NCI-H526 treated with DMSO at 0.1 percent for 48 hours (cell line): Measurements from ENCODE around the gene TTC9.

ENCODE experiments used
- DNase-seq: peaks from one replicate; lab custom pipeline; 2025; lab: John Stamatoyannopoulos, UW

TTC9 gene

DNA sequence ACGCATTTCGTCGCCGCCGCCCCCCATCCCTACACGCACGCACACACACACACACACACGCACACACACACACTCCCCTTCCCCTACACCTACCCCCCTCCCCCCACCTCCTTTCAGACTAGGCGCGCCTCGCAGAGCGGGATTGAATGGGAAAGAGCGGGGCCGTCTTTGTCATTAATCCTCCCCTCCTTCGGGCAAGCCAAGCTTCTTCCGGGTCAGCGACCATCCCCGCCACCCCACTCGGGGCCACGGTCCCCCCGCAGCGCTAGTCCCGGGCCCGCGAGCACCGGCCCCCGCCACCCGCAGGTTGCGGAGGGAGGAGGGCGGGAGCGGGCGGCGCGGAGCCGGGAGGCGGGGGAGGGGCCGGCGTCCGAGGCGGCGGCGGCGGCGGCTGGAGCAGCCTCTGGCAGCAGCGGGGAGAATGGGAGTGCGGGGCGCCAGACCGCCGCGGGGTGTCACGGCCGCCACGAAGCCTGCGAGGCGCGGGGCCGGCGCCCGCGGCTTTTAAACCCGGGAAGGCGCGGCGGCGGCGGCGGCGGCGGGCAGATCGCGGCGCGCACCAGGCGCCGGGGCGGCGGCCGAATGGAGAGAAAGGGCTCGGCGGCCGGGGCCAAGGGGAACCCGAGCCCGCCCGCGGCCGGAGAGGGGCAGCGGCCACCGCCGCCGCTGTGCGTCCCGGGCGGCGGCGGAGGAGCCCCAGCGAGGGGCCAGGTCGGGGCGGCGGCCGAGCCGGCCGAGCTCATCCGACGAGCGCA, at the start of gene TTC9:
Gene TTC9 (plus strand): TSS at position 369 of the 755 bp plus-strand sequence. CDS start 214 bp downstream, at position 583.
- DNase-seq, result no peak

DNA sequence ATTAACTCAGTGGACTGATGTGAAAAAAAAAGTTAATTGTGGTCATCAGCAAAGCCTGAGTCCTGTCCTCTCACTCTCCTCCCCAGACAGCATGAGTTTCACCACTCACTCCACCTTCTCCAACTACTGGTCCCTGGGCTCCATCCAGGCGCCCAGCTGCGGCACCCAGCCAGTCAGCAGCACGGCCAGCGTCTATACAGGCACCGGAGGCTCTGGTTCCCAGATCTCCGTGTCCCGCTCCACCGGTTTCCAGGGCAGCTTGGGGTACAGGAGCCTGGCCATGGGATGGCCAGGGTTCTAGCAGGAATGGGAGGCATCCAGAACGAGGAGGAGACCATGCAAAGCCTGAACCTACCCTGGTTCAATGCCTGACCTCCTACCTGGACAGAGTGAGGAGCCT, 47.3 kb upstream of the TTC9 start:
- no peak for DNase-seq

DNA sequence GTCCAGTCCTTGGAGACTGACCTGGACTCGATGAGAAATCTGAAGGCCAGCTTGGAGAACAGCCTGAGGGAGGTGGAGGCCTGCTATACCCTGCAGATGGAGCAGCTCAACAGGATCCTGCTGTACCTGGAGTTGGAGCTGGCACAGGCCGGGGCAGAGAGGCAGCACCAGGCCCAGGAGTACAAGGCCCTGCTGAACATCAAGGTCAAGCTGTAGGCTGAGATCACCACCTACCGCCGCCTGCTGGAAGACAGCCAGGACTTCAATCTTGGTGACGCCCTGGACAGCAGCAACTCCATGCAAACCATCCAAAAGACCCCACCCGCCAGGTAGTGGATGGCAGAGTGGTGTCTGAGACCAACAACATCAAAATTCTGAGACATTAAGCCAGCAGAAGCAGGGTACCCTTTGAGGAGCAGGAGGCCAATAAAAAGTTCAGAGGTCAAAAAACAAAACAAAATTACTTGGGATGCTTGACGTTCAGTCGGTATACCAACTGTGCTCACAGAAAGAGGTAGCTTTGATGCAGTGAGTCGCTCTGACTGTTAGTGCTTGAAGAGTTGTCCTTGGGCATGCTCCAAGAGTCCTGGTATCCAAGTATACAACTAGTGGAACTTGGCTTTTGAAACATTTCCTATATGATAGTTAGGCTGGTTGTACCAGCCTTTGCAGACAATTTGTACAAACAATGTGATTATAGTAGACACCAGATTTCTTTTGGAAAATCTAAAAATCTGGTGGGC, 46.1 kb upstream of the TTC9 start:
- no peak for DNase-seq

DNA sequence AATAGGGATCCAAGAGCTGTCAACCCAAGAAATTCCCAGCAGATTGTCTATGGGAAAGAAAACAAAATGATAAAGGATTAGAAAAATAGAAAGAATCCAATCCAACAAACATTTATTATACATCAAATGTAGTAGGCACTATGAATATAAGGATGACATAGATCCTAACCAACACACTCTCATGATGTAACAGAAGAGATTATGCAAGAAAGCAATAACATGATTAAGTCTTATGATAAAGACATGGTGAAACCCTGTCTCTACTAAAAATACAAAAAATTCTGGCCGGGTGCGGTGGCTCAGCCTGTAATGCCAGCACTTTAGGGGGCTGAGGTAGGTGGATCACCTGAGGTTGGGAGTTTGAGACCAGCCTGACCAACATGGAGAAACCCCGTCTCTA, 44.0 kb upstream of the TTC9 start:
- no peak for DNase-seq

DNA sequence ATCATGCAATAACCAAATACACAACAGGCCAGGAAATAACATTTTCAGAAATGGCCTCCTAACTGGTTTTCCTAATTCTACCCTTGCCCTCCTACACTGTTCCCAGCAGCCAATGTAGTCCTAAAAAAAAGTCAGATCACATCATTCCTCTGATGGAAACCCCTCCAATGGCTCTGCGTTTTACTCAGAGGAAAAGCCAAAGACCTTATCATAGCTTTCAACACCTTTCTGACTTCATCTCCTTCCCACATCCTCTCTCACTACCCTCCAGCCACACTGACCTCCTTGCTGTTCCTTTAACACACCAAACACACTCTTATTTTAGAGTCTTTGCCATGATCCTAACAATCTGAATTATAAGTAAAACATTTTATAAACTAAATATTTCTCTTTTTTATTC, 42.4 kb upstream of the TTC9 start:
- no peak for DNase-seq

DNA sequence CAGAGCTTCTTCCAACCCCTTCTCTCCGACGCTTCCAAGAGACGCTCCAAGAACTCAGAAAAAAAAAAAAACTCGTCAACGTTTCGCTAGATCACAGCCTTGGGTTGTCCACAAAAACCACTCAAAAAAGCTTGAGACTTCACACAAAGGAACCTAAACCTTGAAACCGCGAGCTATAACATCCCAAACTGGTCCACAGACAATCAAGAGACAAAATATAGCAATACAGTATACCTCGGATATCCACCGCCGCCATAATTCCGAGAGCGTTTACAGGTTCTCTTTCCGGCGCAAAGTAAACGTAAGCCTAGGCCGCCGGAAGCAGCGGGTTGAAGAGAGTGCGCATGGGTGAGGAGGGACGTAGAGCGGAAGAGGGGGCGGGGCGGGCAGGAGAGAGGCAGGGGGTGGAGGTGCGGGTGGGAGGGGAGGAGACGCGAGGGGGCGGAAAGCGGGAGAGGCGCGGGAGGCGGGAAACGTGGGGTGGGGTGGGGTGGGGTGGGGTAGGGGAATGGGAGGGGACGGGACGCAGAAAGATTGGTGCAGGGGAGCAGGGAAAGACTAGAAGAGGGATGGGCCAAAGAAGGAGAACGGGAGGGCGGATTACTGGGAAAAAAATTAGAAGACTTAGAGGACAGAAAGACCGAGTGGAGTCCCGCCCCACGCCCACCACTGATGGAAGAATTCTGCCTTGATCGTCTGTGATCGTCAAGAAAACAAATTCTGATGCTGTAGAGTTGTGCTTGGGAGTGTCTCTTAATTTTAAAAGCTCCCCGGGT, 41.1 kb upstream of the TTC9 start, which contains the start of gene MED6:
Gene MED6 (minus strand): TSS at position 274 of the 776 bp plus-strand sequence. CDS start 18 bp downstream, at position 256.
- DNase-seq, result peak; percentile 85

DNA sequence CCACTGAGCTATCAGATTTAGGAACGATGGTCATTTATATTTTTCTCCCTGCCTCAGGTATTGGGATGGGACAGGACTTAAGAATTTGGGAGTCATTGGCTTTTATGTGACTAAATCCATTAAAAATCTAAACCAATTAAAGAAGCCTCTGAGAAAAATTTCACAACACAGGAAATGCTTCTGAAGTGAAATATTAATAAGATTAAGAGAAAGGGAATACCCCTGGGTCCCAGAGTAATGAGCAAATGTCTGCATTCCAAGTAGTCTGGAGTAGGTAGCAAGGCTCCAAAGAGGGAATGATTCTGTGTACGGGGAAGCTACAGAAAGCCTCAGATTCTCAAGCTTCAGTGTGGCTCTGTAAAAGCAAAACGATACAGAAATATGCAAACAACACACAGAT, 40.6 kb upstream of the TTC9 start:
- no peak for DNase-seq

DNA sequence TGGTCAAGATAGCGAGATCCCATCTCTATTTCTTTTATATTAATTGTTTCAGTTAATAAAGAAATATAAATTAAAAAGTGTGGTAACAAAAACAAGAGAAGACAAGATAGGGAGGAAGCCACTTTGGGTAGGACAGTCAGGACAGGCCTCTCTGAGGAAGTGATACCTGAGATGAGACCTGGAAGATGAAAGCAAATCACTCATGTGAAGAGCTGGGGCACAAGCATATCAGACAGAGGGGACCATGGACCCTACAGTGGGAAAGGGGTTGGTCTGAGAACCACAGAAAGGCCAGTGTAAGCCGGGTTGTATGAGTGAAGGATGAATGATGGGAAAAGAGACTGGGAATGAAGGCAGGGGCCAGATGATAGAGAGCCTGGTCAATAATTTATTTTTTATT, 39.5 kb upstream of the TTC9 start:
- DNase-seq, result no peak

DNA sequence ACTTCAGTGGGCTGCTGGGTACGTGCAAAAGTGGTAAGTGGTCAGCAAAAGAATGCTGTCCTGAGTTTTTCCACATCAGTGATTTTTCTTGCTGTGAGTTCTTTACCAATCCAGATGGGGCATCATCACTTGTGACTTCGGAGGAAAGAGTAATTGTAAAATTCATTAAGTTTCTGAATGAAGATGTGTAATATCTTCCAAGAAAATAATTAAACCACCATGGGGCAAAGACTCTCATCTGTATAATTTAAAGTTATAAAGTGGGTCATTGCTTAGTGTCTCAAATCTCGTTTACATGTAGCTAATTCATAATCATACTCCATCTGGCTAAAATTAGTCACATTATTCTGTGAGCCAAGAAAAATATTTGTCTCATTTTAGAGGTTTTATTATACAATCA, 30.5 kb upstream of the TTC9 start:
- DNase-seq, result no peak

DNA sequence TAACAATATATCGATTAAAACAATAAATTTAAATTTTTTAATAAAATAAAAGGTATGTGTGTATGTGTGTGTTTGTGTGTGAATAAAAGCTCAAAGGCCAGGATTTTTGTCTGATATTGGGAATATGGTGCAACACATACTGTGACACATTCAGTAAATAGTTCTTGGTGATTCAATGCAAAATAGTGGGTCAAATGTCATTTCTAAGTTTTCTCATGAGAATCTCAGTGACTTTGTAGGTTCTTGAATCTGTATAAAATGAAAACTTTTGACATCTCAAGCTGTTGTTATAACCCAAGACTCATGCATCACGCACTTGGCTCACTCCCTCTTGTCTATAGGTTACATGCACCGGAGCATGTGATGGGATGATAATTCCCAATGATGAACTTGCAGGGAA, 25.1 kb upstream of the TTC9 start:
- DNase-seq, result no peak

DNA sequence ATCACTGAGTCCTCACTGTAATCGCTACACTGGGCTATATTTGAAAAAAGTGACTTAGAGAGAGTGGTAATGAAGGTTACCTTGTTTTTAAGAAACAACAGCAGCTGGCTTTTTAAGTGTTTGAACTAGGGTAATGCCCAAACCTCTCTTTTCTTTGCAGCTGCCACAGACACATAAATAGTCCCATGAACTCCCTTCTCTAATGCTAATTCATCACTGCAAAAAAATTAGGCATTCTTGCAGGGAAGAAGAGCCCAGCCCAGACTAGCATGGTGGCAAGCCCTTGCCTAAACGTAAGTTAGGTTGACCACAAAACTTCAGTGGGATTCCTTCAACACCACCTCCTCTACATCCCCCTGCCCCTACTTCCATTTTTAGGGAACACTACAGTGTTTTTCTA, 23.4 kb upstream of the TTC9 start:
- DNase-seq, result no peak

DNA sequence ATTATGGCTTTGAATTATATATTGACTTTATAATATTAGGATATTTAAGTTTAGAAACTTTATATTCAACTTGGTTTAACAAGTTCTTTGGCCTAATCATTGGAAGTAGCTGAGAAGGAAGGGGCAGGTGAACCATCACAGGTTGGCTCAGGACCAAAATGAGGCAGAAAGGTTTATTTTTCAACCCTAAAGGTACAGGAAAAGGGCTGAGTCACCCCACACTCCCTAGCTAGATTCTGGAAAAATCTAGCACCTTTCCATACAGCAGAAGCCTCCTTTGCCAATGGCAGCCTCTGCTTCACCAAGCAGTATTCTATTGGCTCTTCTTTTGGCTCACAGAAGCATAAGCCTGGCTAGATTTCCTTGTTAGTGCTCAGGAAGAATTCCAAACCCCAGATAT, 22.0 kb upstream of the TTC9 start:
- DNase-seq, result no peak

DNA sequence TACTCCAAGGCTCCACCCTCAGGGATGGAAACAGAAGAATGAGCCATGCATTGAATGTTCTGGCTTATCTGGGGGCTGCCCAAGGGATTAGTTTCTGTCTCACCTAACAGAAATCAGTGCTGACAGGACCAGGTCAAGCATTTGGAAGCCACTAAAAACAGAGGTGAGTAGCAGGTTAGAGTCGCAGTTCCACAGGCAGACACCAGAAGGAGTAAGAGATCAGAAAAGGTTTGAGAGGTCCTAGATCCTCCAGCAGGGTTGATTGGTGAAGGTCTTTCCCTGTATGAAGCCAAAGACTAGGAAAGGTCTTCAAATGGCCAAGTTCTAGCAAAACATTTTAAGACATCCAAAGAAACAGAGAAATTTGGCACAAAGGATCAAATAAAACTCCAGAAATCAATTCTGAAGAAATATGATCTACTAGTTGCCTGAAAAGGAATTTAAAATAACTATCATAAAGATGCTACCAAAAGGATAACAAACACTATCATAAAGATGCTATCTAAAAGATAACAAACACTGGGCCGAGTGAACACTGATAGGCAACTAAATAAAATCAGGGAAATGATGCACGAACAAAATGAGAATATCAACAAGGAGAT, 19.5 kb upstream of the TTC9 start:
- no peak for DNase-seq

DNA sequence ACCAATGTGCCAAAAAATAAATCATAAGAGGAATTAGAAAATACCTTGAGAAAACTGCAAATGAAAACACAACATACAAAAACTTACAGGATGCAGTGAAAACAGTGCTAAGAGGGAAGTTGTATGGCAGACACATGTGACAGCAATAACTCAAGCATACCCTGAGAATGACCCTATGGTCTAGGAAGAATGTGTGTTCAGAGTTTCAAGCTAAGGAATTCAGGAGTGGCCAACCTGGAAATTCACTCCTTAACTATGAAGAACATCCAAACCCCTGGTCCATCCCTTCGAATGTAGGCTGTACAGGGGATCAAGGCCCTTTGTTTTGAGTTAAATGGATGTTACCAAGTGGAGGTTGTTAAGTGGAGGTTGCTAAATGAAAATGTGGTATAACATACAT, 16.7 kb upstream of the TTC9 start:
- no peak for DNase-seq

DNA sequence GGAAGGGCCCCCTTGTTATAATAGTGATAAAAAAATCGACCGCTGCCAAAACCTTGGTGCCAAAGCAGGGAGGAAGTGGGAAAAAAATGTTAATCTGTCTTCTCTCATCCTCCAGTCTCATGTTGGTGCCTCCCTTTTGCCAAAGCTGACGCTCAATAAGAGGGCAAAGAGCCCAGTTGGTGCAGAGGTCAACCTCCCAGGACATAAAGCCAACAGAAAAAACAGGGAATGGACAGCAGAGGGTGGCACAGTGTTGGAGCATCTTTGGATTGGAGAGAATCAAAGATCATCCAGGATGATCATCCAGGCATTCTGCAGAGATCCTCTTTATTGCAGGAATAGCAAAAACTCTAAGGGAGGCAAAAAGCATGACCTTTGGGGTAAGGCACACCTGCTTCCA, 9.8 kb upstream of the TTC9 start:
- DNase-seq, result no peak

DNA sequence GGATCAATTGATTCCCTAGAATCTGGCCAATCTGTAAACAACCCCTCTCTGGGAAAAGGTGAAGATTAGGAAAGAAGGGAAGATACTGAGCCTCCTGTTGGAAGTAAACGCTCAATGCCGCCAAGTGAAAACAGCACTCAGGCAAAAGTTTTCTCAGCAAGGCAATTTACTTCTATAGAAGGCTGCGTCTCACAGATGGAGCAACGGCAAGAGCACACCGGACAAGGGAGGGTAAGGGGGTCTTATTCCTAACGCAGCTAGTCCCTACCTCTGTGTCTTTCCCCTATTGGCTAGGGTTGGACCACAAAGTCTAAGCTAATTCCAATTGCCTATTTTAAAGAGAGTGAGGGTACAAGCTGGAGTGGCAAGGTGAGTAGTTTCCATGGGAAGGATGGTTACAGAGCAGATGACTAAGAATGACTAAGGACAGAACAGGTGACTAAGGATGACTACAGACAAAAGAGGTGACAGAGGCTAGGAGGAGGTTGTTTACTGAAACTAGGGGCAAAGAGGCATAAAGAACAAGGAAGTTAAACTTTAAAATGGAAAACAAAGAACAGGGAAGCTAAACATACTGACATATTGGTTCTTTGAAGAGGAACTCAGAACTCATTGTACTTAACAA, 5.6 kb upstream of the TTC9 start:
- DNase-seq, result no peak

DNA sequence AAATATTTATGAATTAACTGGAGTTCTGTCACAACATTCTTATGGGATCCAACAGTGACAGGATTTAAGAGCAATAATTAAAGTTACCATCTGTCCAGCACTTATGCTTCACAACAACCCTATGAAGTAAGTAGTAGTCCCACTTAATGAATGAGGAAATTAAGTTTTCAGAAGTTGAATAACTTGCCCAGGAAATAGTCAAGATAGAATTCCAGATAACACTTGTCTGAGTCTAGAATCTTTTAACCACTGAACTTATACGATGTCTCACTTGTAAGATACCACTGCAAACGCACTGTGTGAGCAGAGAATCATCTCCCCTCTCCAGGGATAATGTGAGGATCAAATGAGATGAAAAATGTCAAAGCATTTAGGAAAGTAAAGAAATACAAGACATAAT, 3.3 kb upstream of the TTC9 start:
- DNase-seq, result no peak

DNA sequence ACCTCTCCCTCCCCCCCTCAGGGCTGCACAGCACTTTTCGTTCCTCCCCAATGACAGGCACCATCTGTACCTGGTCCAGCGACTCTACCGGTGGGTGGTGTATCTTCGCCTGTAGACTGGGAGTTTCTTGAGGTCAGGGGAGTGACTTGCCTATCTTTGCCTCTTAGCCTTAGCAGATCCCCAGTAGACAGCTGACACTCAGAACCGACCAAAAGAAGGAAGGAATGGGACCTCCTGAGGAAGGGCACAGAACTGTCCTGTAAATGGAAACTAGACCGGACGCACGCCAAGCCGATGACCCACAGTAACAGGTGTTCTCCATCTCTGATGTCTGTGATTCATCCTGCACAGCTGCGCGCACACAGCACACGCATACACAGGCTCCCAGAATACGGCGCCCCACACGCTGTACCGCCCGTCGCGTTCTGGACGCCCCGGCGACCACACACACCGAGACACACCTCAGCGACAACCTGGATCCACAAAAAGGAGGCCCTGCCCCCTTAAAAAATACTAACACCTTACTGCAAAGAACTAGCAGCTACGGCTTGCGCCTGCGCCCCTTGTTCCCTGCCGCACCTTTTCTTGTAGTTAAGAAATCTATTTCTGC, 673 bp upstream of the TTC9 start:
- DNase-seq, result peak; percentile 11

DNA sequence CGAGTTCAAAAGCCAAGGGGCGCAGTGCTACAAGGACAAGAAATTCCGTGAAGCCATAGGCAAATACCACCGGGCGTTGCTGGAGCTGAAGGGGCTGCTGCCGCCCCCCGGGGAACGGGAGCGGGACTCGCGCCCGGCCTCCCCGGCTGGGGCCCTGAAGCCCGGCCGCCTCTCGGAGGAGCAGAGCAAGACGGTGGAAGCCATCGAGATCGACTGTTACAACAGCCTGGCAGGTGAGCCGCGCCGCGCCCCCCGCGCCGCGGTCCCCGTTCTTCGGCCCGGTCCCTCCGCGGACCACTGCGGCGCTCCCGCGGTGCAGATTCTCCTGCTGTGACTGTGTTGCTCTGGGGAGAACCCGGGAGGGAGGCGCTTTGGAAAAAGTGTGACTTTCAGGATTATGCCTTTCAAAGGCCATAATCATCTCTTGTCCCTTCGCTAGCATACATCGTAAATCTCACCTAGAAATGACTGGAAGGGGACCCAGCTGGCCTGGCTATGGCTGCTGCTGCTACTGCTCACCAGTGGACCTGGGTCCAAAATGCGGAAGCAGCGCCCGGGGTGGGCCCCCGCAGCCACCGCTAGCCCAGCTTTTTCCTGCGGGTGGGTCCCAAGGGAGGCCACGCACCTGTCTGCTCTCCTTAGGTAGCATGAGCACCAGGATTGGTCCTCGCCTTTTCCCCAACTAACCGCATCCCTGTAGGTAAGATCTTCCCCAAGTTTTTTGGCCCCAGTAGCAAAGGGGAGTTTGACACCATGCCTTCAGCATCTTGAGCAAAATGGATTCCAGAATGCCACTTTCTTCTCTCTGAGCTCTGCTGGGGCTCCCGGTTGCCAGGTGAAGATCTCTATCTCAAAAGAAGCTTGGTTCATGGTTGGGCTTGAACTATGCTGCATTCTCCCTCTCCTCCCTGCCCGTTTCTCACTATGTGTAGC, 853 bp downstream of the TTC9 start:
- DNase-seq, result peak; percentile 32

DNA sequence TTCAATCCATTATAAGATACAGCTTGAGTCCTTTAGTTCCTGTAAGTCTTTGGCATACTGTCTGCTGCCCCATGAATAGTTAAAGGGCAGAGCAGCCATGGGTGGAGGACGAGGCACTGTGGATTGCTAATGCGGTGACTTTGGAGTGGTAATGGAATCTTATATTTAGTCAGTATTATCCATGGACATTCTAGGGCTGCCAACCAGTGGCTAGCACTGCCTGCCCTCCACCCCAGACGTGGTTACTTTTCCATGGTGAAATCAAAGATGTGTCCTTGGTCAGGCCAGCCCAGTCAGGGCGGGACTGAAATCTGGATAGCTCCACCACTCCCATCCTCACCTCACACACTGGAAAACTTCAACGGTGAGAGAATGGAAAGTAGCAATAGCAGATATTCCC, 2.3 kb downstream of the TTC9 start:
- no peak for DNase-seq
